Esophagus mucosa (tissue), 1 donor: ENCODE data around the gene RALGPS1. TPM values are rescaled to one million over a fixed set of nuclear protein-coding genes. Genes with fewer than 3 reads are reported as not detected.

Experiments used
- ATAC-seq: fragments of 200-7000 bp; cut with Tn5 transposase; one replicate; pipeline ENCODE4 v1.9.1; 2020
- total RNA-seq: library from RNA; stranded (reverse); gene quantifications from one replicate; pipeline ENCODE4 v1.2.4, GENCODE V29; 2023
- donor health status: DM: yes; HTN: yes; CAD: no.

The RALGPS1 gene
- total RNA-seq, 1 donor from 2014 or later: 6.8 TPM

GRCh38 chr9:127177231-127177630, 262.6 kb downstream of the RALGPS1 start:
- no peak for ATAC-seq

DNA sequence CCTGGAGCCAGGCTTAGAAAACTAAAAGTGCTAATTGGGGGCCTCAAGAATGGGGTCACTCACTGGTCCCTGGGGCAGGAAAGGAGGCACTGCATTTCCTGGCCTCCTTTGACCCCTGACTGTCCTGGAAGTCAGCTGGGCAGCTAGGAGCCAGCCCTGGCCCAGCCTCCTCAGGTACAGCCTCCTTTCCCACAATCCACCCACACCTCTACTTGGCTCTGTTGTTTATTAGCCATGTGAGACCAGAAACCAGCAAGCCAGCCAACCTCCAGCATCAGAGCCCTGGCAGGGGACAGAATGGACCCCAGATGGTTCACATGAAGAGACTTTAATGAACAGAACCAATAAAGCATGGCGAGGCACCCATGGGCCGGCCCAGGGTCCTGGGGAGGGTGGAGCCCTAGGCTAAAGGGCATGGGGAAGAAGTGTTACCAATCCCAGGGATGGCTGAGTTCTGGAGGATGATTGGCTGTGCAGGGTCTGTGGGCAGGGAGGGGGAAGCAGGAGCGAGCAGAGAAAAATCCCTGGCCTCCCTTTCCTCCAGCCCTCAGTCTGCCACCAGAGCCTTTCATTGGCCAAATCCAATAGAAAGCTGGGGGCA, 263.2 kb downstream of the RALGPS1 start:
- ATAC-seq: no peak

DNA sequence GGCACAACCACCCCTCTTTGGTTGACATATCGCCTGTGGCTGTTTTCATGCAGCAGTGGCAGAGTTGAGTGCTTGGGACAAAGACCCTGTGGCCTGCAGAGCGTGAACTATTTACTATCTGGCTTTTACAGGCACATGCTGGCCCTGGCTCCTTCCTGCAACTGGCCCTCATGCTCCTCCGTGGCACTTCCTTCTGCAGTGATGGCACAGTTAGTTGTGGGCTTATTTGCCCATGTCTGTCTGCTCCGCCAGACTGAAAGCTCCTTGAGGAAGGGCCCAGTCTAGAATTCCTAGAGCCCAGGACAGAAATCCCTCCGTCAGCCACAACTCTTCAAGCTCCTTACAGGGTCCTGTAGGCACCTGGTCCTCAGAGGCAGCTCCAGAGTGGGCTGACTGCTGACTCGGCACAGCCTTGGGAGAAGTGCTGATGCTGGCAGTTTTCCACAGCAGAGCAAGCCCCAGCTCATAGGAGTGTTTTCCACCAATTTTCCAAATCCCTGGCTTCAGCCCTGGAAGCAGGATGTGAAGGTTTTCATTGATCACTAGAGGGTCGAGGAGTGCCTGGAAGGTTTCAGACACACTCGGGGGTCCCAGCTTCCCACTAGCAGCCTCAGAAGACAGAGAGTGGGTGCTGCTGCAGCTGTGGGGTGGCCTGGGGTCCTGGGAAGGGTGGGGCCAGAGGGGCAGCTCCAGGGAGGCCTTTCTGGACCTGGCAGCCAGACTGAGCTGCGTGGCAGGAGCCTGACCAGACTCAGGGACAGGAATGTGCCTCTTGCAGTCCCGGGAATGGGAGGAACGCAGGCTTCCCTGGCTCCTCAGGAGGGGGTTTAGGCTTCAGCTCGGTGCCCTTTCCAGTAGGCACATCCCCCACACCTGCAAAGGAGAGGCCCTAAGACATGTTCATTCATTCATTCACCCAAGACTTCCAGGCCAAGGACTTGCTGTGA, 264.4 kb downstream of the RALGPS1 start:
- no peak for ATAC-seq

- ATAC-seq: no peak
These were observed 265.3 kb downstream of the RALGPS1 start for GRCh38 chr9:127179633-127180441.

- ATAC-seq: peak; percentile 7
These were observed 266.1 kb downstream of the RALGPS1 start for GRCh38 chr9:127180457-127181314.

DNA sequence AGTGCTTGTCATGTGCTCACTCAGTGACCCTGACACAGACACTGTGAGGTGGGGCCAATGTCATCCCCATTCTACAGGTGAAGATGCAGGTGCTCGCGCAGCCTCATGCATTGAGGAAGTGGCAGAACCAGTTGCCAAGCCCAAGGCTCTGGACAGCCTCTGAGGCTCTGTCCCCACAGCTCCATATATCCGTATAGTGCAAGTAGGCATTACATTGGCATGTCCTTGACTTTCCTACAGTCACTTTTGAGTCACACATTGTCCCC, 266.7 kb downstream of the RALGPS1 start:
- peak; percentile 93 for ATAC-seq

DNA sequence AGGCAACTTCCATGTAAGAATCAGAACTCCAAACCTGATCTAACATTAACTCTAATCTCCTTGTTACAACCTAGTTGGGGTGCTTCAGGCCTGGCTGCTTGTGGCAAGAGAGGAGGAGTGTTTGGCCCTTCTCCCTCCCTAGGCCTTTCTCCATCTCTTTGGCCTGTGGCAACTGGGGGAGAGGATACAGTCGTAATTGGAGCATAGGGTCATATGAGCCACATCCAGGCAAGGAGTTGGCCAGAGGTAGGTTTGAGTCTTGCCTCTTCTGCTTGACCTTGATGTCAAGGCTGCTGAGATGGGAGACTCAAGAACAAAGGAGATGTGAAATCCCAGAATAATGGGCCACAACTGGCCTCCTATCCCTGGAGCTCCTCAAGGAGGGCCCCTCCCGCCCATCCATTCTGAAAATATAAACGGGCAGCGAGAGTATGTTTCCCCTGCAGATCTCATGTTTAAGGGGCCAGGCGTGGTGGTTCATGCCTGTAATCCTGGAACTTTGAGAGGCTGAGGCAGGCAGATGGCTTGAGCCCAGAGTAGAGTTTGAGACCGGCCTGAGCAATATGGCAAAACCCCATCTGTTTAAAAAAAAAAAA, 267.1 kb downstream of the RALGPS1 start:
- ATAC-seq: no peak

DNA sequence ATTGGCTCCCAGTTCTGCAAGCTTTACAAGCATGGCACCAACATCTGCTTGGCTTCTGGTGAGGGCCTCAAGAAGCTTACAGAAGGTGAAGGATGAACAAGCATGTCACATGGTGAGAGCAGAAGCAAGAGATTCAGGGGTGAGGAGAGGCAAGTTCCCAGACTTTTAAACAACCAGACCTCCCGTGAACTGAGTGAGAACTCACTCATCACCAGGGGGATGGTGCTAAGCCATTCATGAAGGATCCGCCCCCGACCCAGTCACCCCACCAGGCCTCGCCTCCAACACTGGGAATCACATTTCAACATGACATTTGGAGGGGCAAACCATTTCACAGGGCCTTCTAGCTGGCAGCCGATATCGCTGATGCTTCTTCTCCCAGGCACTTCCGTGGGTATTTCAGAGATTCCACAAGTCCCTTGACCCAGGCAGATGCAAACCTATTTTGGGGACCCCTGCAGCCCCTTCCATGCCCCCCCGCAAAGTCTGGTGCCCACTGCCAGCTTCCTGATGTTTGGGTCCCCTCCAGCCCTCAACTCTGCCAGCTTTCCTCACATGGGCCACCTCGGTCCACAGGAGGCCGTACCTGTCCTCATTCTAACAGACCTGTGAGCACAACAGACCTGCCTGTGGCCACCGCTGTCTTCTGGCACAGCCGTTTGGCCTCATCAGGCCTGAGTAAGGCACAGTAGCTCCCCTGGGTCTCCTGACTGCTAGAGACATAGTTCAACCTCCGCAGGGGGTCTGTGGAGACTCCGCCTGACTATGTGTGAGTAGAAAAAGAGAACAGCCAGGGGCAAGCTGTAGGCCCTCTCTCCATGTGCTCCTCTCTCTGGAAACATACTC, 268.5 kb downstream of the RALGPS1 start:
- ATAC-seq: no peak

DNA sequence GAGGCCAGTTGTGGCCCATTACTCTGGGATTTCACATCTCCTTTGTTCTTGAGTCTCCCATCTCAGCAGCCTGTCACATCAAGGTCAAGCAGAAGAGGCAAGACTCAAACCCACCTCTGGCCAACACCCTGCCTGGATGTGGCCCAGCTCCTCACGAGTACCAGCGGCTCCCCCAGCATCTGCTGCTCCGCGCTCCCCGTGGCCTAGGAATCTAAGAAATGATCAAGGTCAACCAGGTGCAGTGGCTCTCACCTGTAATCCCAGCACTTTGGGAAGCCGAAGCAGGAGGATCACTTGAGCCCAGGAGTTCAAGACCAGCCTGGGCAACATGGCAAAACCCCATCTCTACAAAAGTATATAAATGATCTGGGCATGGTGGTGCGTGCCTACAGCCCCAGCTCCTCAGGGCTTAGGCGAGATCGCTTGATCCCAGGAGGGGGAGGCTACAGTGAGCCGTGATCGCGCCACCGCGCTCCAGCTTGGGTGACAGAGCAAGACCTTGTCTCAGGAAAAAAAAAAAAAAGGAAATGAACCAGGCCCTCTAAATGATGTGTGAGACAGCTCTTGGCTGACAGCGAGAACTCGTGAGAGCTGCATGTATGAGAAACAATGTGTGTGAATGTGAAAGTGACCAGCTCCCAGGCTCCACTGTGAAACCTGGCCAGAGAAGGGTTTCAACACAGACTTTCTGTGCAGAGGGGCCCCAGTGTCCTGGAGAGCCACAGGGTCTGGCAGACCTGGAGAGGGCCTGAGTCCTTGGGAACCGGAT, 269.4 kb downstream of the RALGPS1 start:
- ATAC-seq: no peak

- ATAC-seq: no peak
These were observed 270.1 kb downstream of the RALGPS1 start for GRCh38 chr9:127184641-127185040.

GRCh38 chr9:127185181-127185580, 270.6 kb downstream of the RALGPS1 start:
- ATAC-seq: no peak

DNA sequence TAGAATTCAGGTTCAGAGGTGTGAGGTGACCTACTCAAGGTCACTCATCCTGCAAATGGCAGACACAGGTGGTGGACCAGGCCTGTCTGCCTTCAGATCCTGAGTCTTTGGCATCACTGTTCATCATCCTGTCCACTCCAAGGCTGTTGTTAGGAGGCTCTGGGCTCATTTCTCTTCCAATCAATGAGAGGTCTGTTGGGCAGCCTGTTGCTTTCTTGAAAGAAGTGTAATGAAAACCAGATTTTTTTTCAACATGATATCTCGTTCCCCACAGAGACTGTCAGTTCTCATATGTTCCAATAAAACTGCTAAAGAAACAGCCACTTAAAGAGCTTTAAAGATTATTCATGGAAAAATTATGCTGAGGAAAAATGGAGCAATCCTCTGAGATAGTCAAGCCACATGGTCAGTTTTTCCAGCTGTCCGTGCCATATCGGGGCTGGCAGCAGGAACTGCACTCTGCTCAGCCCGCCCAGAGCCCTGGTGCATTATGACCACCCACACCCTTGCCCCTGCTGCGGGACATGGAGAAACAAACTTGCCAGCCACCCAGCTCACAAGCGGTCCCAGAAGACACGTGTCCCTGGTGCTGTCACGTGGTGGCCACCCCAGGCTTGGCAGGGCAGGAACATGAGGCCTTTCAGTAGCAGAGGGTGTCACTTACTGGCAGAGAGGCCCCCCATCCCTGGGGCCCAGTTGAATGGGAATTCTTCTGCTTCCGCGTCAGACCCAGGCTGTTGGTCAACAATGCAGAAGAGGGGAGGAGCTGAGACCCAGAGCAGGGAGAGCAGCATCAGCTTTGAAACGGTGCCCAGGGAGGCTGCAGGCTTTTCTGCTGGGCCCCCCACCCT, 271.6 kb downstream of the RALGPS1 start:
- ATAC-seq: no peak

- no peak for ATAC-seq
These were observed 272.2 kb downstream of the RALGPS1 start for GRCh38 chr9:127186806-127187205.

DNA sequence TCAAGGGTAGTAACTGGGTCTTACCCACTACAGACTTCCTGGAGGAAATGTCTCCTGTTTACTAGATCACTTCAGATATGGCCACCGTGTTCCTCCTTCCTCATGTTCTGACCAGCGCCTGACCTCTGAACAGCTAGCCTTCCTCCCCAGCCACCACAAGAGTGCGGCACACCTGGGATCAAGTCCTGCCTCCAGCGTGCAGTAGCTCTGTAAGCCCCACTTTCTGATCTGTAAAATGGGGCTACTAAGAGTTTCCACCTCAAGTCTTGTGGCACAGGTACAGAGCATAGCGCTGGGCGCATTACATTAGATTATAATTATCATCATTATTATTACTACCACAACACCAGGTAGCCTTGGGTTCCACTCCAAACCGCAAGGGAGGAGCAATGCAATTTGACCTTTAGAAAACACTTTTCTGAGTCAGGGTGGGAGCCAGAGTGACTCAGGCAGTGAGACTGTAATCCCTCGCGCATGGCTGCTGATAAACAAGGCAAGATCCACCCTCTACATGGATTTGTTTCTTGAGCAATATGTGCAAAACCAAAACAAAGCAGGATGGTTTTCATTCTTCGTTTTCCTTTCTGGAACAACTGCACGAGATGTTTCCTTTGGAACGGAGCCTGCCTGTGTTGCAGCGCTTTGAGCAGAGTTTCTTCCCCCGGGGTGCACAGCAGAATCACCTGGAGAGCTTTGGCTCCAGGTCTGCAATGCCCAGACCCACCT, 272.8 kb downstream of the RALGPS1 start:
- ATAC-seq: peak; percentile 94

DNA sequence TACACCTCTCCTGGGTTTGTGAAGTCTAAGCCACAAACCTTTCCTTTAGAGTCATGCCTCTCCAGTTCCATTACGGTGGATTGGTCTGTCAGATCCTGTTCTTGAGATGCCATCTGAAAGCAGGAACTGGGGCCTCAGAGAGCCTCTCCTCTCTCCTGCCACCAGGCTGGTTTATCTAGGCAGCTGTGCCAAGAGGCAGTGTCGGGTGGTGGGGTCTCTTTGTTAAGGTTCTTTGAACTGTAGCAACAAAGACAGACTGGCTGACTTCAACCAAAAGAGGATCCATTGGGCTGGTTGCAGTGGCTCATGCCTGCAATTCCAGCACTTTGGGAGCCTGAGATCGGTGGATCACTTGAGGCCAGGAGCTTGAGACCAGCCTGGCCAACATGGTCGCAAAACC, 273.8 kb downstream of the RALGPS1 start:
- ATAC-seq: no peak

GRCh38 chr9:127189628-127190027, 275.0 kb downstream of the RALGPS1 start:
- ATAC-seq: no peak

- ATAC-seq: no peak
These were observed 278.2 kb downstream of the RALGPS1 start for GRCh38 chr9:127192744-127193143.

GRCh38 chr9:127193483-127193882, 278.9 kb downstream of the RALGPS1 start:
- ATAC-seq: no peak
